ENCODE measurements around the gene EHMT2. TPM values are rescaled to one million over a fixed set of nuclear protein-coding genes. Genes with fewer than 3 reads are reported as not detected.

EHMT2 gene
- total and polyA plus RNA-seq, 4 donors, result 7.9 to 21.4 (median 10.6) TPM

GRCh38 chr6:31874836-31875572 lies 22.5 kb downstream of the EHMT2 start:
- Histone ChIP-seq H3K36me3 (ENCODE audit: control insufficient read depth in 4 of 4, insufficient read depth in 3 of 4, low read depth in 1 of 4, low read length in 3 of 4) (peaks cover 0 to 5% (median 2%) of the 10 kb centered on the region in 4 donors), H3K9me3 (ENCODE audit: control insufficient read depth in 4 of 4, low read length in 3 of 4) (no peaks in the 10 kb centered on the region), H3K4me1 (ENCODE audit: control insufficient read depth in 4 of 4, insufficient read depth in 4 of 4, low read length in 3 of 4) (no peaks in the 10 kb centered on the region), H3K4me3 (ENCODE audit: low read depth in 1 of 3, low read length in 3 of 3) (no peak overlapping the region), H3K9ac (ENCODE audit: low read depth in 1 of 2, low read length in 2 of 2) (no peak overlapping the region), H3K27me3 (ENCODE audit: control insufficient read depth in 4 of 4, insufficient read depth in 4 of 4, low read length in 3 of 4) (no peaks in the 10 kb centered on the region), H3K27ac (ENCODE audit: low read depth in 1 of 2, low read length in 2 of 2) (no peak overlapping the region)
- DNase-seq (ENCODE audit: low spot score), result no peak
- 77% methylated on average over 5 of the region's 5 CpGs for WGBS
- TF ChIP-seq NR2F2 (IDR thresholded peaks at IDR 0.05) (no peak), TAF1 (conservative IDR thresholded peaks at IDR 0.05) (no peak)

- 67% methylated on average over 4 of the region's 4 CpGs for WGBS
These were observed 23.3 kb downstream of the EHMT2 start for GRCh38 chr6:31874084-31874670.

More at GRCh38 chr6:31874084-31874670, 23.3 kb downstream of the EHMT2 start:
- no peaks in the 10 kb centered on the region for H3K27me3 ChIP-seq (ENCODE audit: control insufficient read depth in 4 of 4, insufficient read depth in 4 of 4, low read length in 3 of 4)
- no peaks in the 10 kb centered on the region for H3K4me1 ChIP-seq (ENCODE audit: control insufficient read depth in 4 of 4, insufficient read depth in 4 of 4, low read length in 3 of 4)
- H3K4me3 ChIP-seq (ENCODE audit: low read depth in 1 of 3, low read length in 3 of 3), result no peak overlapping the region
- no peak for DNase-seq (ENCODE audit: low spot score)
- TF ChIP-seq SP1 (IDR thresholded peaks at IDR 0.05) (no peak), TAF1 (conservative IDR thresholded peaks at IDR 0.05) (no peak), EGR1 (IDR thresholded peaks at IDR 0.05; ENCODE audit: low read depth in 2 of 2) (no peak), RXRA (IDR thresholded peaks at IDR 0.05) (no peak), GABPA (IDR thresholded peaks at IDR 0.05 in 1 of 2, conservative IDR thresholded peaks at IDR 0.05 in 1 of 2) (no peak), ZBTB33 (IDR thresholded peaks at IDR 0.05) (no peak), JUND (IDR thresholded peaks at IDR 0.05) (no peak), ATF3 (IDR thresholded peaks at IDR 0.05) (no peak), CTCF (IDR thresholded peaks at IDR 0.05; ENCODE audit: low read depth, low read length, missing input control) (no peak), NR2F2 (IDR thresholded peaks at IDR 0.05) (no peak), HNF4G (IDR thresholded peaks at IDR 0.05) (no peak), MAX (IDR thresholded peaks at IDR 0.05) (no peak), FOXA2 (IDR thresholded peaks at IDR 0.05) (no peak), RAD21 (IDR thresholded peaks at IDR 0.05) (no peak)
- no peaks in the 10 kb centered on the region for H3K36me3 ChIP-seq (ENCODE audit: control insufficient read depth in 4 of 4, insufficient read depth in 3 of 4, low read depth in 1 of 4, low read length in 3 of 4)
- no peak overlapping the region for H3K9ac ChIP-seq (ENCODE audit: low read depth in 1 of 2, low read length in 2 of 2)
- H3K9me3 ChIP-seq (ENCODE audit: control insufficient read depth in 4 of 4, low read length in 3 of 4), result no peaks in the 10 kb centered on the region
- H3K27ac ChIP-seq (ENCODE audit: low read depth in 1 of 2, low read length in 2 of 2), result no peak overlapping the region

All from liver (tissue), 9 donors.